Osteoblast (primary cell): ENCODE results near the gene CBFA2T3. TPM values are rescaled to one million over a fixed set of nuclear protein-coding genes. Genes with fewer than 3 reads are reported as not detected.

Experiments used
- DNase-seq: peaks from one replicate; pipeline ENCODE4 v3.0.0; 2011; ENCODE audit warnings: low spot score, mixed read lengths; ENCODE audit not compliant: insufficient read length; ENCODE audit errors: missing footprints
- H2AFZ ChIP-seq: 2 replicates; pipeline ENCODE4 v1.6.0; 2011; ENCODE audit warnings: mild to moderate bottlenecking, low read length
- H3K27ac ChIP-seq: 2 replicates; pipeline ENCODE4 v1.5.1; 2011; ENCODE audit warnings: mild to moderate bottlenecking, low read depth, low read length, moderate library complexity
- H3K27me3 ChIP-seq: 2 replicates; pipeline ENCODE4 v1.6.0; 2012; ENCODE audit warnings: mild to moderate bottlenecking, control low read depth, inconsistent platforms, low read length, moderate library complexity; ENCODE audit not compliant: insufficient read depth
- H3K36me3 ChIP-seq: 2 replicates; pipeline ENCODE4 v1.5.1; 2011; ENCODE audit warnings: mild to moderate bottlenecking, low read length, control low read depth, moderate library complexity; ENCODE audit not compliant: insufficient read depth
- H3K4me1 ChIP-seq: 2 replicates; pipeline ENCODE4 v1.5.1; 2011; ENCODE audit warnings: mild to moderate bottlenecking, low read length, control low read depth, moderate library complexity; ENCODE audit not compliant: insufficient read depth
- H3K4me2 ChIP-seq: 2 replicates; pipeline ENCODE4 v1.6.0; 2011; ENCODE audit warnings: mild to moderate bottlenecking, low read length; ENCODE audit not compliant: insufficient read depth
- H3K4me3 ChIP-seq: fragments of 200-600 bp; sonication (generic); 3 replicates; pipeline ENCODE4 v1.5.1; 2012; ENCODE audit warnings: mild to moderate bottlenecking, low read length, inconsistent platforms; ENCODE audit not compliant: insufficient read depth
- H3K79me2 ChIP-seq: 2 replicates; pipeline ENCODE4 v1.6.0; 2012; ENCODE audit warnings: mild to moderate bottlenecking, low read length, control low read depth, inconsistent platforms; ENCODE audit not compliant: insufficient read depth
- H3K9me3 ChIP-seq: 2 replicates; pipeline ENCODE4 v1.5.1; 2011; ENCODE audit warnings: low read depth, low read length, control low read depth
- H4K20me1 ChIP-seq: 2 replicates; pipeline ENCODE4 v1.6.0; 2012; ENCODE audit warnings: mild to moderate bottlenecking, low read length, control low read depth; ENCODE audit not compliant: insufficient read depth
- total RNA-seq: library from RNA; depleted of rRNA; stranded (reverse); fragments of >200 nt; gene quantifications from 2 replicates; pipeline ENCODE4 v1.2.3, GENCODE V29; 2012
- TF ChIP-seq, protein P1 (sequence below): IDR thresholded peaks from 2 replicates; pipeline ENCODE4 v1.5.1; 2011; ENCODE audit warnings: mild to moderate bottlenecking, low read depth, low read length, moderate library complexity; ENCODE audit errors: extremely low read depth

Gene CBFA2T3
- total RNA-seq, 1 donor = not detected

DNA sequence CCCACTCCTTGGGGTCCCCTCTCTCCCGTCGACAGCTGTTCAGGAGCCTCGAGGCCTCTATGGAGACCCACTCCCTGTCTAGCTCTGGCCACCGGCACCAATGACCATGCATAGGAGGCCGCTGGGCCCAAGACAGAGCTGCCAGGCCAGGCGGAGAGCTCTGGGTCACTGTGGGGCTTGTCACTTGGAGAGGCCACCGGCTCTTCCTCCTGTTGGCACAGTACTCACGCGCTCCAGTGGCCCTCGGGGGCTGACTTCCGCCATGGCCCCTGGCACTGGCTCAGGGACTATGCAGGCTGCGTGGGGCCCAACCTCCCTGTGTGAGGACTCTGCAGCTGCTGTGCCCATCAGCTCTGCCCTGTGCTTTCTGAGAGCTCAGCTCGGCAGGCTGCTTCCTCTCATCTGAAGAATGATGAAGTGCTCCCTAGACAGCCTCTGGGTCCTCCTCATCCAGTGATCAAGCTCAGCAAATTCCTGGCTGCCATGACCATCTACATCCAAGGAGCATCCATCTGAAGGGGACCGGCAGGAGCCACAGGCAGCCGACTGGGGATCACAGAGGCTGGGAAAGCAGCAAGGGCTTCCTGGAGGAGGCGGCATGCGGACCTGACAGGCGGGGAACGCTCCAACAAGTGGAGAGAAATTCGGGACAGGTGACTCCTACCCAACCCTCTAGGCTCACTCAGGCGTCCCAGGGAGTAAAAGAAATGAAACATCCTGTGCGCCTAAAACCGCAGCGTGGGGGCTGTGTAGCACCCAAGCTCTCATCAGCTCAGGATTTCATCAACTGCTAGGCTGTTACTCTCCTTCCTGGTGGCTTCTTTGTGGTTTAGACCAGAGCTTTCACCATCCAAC lies 137.0 kb downstream of the CBFA2T3 start:
- Histone ChIP-seq H4K20me1 (no peaks in the 10 kb centered on the region), H3K4me2 (no peak overlapping the region), H2AFZ (no peak overlapping the region), H3K36me3 (peaks cover 13% of the 10 kb centered on the region), H3K4me3 (no peak overlapping the region), H3K27ac (no peak overlapping the region), H3K79me2 (no peaks in the 10 kb centered on the region), H3K27me3 (no peaks in the 10 kb centered on the region), H3K4me1 (no peaks in the 10 kb centered on the region), H3K9me3 (no peaks in the 10 kb centered on the region)
- TF ChIP-seq, protein P1, sequence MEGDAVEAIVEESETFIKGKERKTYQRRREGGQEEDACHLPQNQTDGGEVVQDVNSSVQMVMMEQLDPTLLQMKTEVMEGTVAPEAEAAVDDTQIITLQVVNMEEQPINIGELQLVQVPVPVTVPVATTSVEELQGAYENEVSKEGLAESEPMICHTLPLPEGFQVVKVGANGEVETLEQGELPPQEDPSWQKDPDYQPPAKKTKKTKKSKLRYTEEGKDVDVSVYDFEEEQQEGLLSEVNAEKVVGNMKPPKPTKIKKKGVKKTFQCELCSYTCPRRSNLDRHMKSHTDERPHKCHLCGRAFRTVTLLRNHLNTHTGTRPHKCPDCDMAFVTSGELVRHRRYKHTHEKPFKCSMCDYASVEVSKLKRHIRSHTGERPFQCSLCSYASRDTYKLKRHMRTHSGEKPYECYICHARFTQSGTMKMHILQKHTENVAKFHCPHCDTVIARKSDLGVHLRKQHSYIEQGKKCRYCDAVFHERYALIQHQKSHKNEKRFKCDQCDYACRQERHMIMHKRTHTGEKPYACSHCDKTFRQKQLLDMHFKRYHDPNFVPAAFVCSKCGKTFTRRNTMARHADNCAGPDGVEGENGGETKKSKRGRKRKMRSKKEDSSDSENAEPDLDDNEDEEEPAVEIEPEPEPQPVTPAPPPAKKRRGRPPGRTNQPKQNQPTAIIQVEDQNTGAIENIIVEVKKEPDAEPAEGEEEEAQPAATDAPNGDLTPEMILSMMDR = no peak
- DNase-seq = no peak

DNA sequence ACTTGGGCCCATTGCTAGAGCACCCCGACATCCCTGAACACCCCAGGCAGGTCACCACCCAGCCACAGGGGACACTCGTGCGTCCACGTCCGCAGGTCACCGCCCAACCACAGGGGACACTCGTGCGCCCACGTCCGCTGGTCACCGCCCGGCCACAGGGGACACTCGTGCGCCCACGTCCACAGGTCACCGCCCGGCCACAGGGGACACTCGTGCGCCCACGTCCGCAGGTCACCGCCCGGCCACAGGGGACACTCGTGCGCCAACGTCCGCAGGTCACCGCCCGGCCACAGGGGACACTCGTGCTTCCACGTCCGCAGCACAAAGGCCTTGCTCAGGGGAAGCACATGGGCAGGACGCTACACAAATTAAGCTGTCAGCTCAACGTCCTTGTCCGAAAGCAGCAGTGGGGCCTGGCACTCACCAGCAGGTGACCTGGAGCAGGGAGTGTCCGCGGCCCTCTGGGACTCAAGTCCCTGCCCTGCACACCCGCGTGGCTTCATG lies 137.9 kb downstream of the CBFA2T3 start:
- DNase-seq = no peak
- Histone ChIP-seq H3K4me1 (no peaks in the 10 kb centered on the region), H3K79me2 (no peaks in the 10 kb centered on the region), H3K27ac (no peak overlapping the region), H3K27me3 (no peaks in the 10 kb centered on the region), H3K9me3 (no peaks in the 10 kb centered on the region), H2AFZ (no peak overlapping the region), H4K20me1 (no peaks in the 10 kb centered on the region), H3K4me3 (no peak overlapping the region), H3K36me3 (peaks cover 13% of the 10 kb centered on the region), H3K4me2 (no peak overlapping the region)
- TF ChIP-seq, protein P1 = peak; percentile 6

DNA sequence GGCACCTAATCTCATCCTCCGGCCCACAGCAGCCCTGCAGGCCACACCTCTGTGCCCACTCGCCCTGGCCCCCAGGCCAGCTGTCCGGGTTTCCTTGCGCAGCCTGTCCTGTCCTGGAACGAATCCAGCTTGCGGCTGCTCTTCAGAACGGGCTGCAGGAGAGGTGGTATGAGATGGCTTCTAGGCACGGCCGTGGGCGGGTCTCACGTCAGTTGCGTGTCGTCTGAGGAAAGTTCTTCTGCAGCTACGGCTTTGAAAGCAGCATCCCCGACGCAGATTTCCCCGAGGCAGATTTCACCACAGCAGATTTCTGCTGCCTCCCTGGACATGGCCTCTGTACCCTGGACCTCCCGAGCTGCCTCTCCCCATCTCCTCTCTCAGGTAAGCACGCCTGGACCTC lies 138.4 kb downstream of the CBFA2T3 start:
- no peak overlapping the region for H3K4me2 ChIP-seq
- no peak for DNase-seq
- no peak overlapping the region for H3K27ac ChIP-seq
- H3K4me3 ChIP-seq = no peak overlapping the region
- H4K20me1 ChIP-seq = no peaks in the 10 kb centered on the region
- no peak overlapping the region for H2AFZ ChIP-seq
- H3K9me3 ChIP-seq = no peaks in the 10 kb centered on the region
- H3K4me1 ChIP-seq = no peaks in the 10 kb centered on the region
- H3K27me3 ChIP-seq = no peaks in the 10 kb centered on the region
- H3K79me2 ChIP-seq = no peaks in the 10 kb centered on the region
- TF ChIP-seq, protein P1 = no peak
- H3K36me3 ChIP-seq = peaks cover 13% of the 10 kb centered on the region

DNA sequence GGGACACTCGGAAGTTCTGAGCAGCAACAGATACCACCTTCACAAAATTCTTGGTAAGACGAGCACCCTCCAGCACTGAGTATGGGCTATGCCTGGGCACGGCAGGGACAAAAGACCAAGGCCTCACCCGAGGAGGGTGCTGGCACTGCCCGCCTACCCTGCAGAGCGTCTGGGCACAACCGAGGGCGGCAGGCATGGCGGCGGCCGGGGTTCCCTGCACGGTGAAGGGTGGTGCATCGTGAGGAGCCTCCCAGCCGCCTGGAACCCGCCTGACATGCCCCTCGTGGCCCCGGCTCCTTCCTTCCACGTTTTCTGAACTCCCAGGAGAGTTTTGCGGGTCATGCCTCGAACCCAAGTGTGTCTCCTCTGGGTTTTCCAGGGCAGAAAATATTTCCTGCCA lies 139.2 kb downstream of the CBFA2T3 start:
- TF ChIP-seq, protein P1 = no peak
- no peak overlapping the region for H3K27ac ChIP-seq
- H3K9me3 ChIP-seq = no peaks in the 10 kb centered on the region
- no peak overlapping the region for H2AFZ ChIP-seq
- no peak overlapping the region for H3K4me3 ChIP-seq
- H3K79me2 ChIP-seq = no peaks in the 10 kb centered on the region
- H4K20me1 ChIP-seq = no peaks in the 10 kb centered on the region
- DNase-seq = no peak
- no peaks in the 10 kb centered on the region for H3K27me3 ChIP-seq
- H3K4me2 ChIP-seq = no peak overlapping the region
- H3K36me3 ChIP-seq = peaks cover 13% of the 10 kb centered on the region
- H3K4me1 ChIP-seq = no peaks in the 10 kb centered on the region
